HEK293 (cell line): ENCODE data around the gene CAPN1.

Source experiments
- AEBP2 ChIP-seq: fragments of 450-650 bp; formaldehyde crosslinking; IDR thresholded peaks from 2 replicates; pipeline ENCODE4 v1.5.1; 2016; ENCODE audit warnings: missing biosample characterization, missing genetic modification characterization, borderline replicate concordance
- KLF17 ChIP-seq: fragments of 450-650 bp; formaldehyde crosslinking; IDR thresholded peaks from 2 replicates; pipeline ENCODE4 v1.5.1; 2016; ENCODE audit warnings: missing biosample characterization, missing genetic modification characterization
- KLF7 ChIP-seq: fragments of 450-650 bp; formaldehyde crosslinking; IDR thresholded peaks from 2 replicates; pipeline ENCODE4 v1.5.1; 2016; ENCODE audit warnings: missing biosample characterization, missing genetic modification characterization, borderline replicate concordance
- TSHZ1 ChIP-seq: fragments of 450-650 bp; formaldehyde crosslinking; IDR thresholded peaks from 2 replicates; pipeline ENCODE4 v1.5.1; 2016; ENCODE audit warnings: missing biosample characterization, missing genetic modification characterization, borderline replicate concordance
- ZBTB17 ChIP-seq: fragments of 450-650 bp; formaldehyde crosslinking; IDR thresholded peaks from 2 replicates; pipeline ENCODE4 v1.5.1; 2016; ENCODE audit warnings: missing biosample characterization, missing genetic modification characterization
- ZBTB6 ChIP-seq: fragments of 450-650 bp; formaldehyde crosslinking; IDR thresholded peaks from 2 replicates; pipeline ENCODE4 v1.5.1; 2017; ENCODE audit warnings: missing biosample characterization, missing genetic modification characterization
- ZFHX2 ChIP-seq: fragments of 450-650 bp; formaldehyde crosslinking; conservative IDR thresholded peaks from 2 replicates; pipeline ENCODE4 v1.5.1; 2016; ENCODE audit warnings: missing biosample characterization, missing genetic modification characterization
- ZFP3 ChIP-seq: fragments of 450-650 bp; formaldehyde crosslinking; IDR thresholded peaks from 2 replicates; pipeline ENCODE4 v1.5.1; 2016; ENCODE audit warnings: low read depth, missing biosample characterization, missing genetic modification characterization
- ZIC2 ChIP-seq: fragments of 450-650 bp; formaldehyde crosslinking; IDR thresholded peaks from 2 replicates; pipeline ENCODE4 v1.5.1; 2016; ENCODE audit warnings: missing biosample characterization, missing genetic modification characterization
- ZNF132 ChIP-seq: fragments of 450-650 bp; formaldehyde crosslinking; IDR thresholded peaks from 2 replicates; pipeline ENCODE4 v1.5.1; 2017; ENCODE audit warnings: missing biosample characterization, missing genetic modification characterization, borderline replicate concordance
- ZNF155 ChIP-seq: fragments of 450-650 bp; formaldehyde crosslinking; IDR thresholded peaks from 2 replicates; pipeline ENCODE4 v1.5.1; 2016; ENCODE audit warnings: missing biosample characterization, missing genetic modification characterization
- ZNF157 ChIP-seq: fragments of 450-650 bp; formaldehyde crosslinking; IDR thresholded peaks from 2 replicates; pipeline ENCODE4 v1.5.1; 2016; ENCODE audit warnings: missing biosample characterization, missing genetic modification characterization
- ZNF2 ChIP-seq: fragments of 450-650 bp; formaldehyde crosslinking; IDR thresholded peaks from 2 replicates; pipeline ENCODE4 v1.5.1; 2016; ENCODE audit warnings: missing biosample characterization, missing genetic modification characterization
- ZNF510 ChIP-seq: fragments of 450-650 bp; formaldehyde crosslinking; IDR thresholded peaks from 2 replicates; pipeline ENCODE4 v1.5.1; 2018; ENCODE audit warnings: mild to moderate bottlenecking, missing genetic modification characterization, missing biosample characterization; ENCODE audit not compliant: insufficient replicate concordance
- ZNF518A ChIP-seq: fragments of 450-650 bp; formaldehyde crosslinking; conservative IDR thresholded peaks from 2 replicates; pipeline ENCODE4 v1.5.1; 2016; ENCODE audit warnings: low read depth, missing biosample characterization, missing genetic modification characterization
- ZNF658 ChIP-seq: fragments of 450-650 bp; formaldehyde crosslinking; IDR thresholded peaks from 2 replicates; pipeline ENCODE4; 2016; ENCODE audit warnings: missing biosample characterization, missing genetic modification characterization
- ZNF670 ChIP-seq: fragments of 450-650 bp; formaldehyde crosslinking; IDR thresholded peaks from 2 replicates; pipeline ENCODE4 v1.5.1; 2016; ENCODE audit warnings: missing biosample characterization, missing genetic modification characterization, low read depth
- ZNF677 ChIP-seq: fragments of 450-650 bp; IDR thresholded peaks from 2 replicates; pipeline ENCODE4 v1.5.0; 2018; ENCODE audit warnings: missing biosample characterization, mild to moderate bottlenecking, missing genetic modification characterization, moderate library complexity
- ZNF692 ChIP-seq: fragments of 450-650 bp; formaldehyde crosslinking; IDR thresholded peaks from 2 replicates; pipeline ENCODE4 v1.5.1; 2016; ENCODE audit warnings: missing biosample characterization, missing genetic modification characterization
- ZNF830 ChIP-seq: fragments of 450-650 bp; IDR thresholded peaks from 2 replicates; pipeline ENCODE4 v1.5.0; 2018; ENCODE audit warnings: missing biosample characterization, missing genetic modification characterization, low read depth, mild to moderate bottlenecking, moderate library complexity
- TF ChIP-seq, protein P1 (sequence below): fragments of 450-650 bp; formaldehyde crosslinking; IDR thresholded peaks from 2 replicates; pipeline ENCODE4 v1.5.1; 2016; ENCODE audit warnings: missing biosample characterization, missing genetic modification characterization
- TF ChIP-seq, protein P2 (sequence below): fragments of 450-650 bp; formaldehyde crosslinking; IDR thresholded peaks from 2 replicates; pipeline ENCODE4 v1.5.1; 2016; ENCODE audit warnings: missing biosample characterization, missing genetic modification characterization

CAPN1 gene

DNA sequence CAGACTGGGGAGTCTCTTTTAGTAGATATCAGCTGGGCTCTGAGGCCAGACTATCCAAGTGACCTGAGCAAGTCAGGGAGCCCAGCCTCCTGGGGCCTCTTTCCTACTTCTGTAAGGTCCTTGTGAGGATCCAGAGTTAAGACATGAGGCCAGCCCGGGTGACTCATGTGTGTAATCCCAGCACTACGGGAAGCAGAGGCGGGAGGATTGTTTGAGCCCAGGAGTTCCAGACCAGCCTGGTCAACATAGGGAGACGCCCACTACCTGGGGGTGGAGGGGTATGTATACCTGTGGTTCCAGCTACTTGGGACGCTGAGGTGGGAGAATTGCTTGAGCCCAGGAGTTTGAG is 43.2 kb downstream of the CAPN1 start (continued):
- TF ChIP-seq ZFP3 (tag by site-specific recombination) (no peak), ZBTB17 (tag by site-specific recombination) (0 out of 2 replicates have a peak, but pooled peaks have one; percentile 15), ZNF658 (no peak), TSHZ1 (tag by site-specific recombination) (no peak), KLF7 (tag by site-specific recombination) (no peak), AEBP2 (tag by site-specific recombination) (no peak), ZNF518A (tag by site-specific recombination) (no peak), ZBTB6 (tag by site-specific recombination) (no peak), ZNF670 (no peak), KLF17 (tag by site-specific recombination) (no peak), ZIC2 (tag by site-specific recombination) (peak; percentile 58), ZNF830 (tag by site-specific recombination) (no peak), ZFHX2 (tag by site-specific recombination) (peak; percentile 88), ZNF157 (no peak), ZNF132 (no peak), ZNF155 (no peak), ZNF2 (no peak), ZNF510 (tag by site-specific recombination) (no peak), ZNF677 (no peak), ZNF692 (tag by site-specific recombination) (no peak)
- TF ChIP-seq, protein P1, sequence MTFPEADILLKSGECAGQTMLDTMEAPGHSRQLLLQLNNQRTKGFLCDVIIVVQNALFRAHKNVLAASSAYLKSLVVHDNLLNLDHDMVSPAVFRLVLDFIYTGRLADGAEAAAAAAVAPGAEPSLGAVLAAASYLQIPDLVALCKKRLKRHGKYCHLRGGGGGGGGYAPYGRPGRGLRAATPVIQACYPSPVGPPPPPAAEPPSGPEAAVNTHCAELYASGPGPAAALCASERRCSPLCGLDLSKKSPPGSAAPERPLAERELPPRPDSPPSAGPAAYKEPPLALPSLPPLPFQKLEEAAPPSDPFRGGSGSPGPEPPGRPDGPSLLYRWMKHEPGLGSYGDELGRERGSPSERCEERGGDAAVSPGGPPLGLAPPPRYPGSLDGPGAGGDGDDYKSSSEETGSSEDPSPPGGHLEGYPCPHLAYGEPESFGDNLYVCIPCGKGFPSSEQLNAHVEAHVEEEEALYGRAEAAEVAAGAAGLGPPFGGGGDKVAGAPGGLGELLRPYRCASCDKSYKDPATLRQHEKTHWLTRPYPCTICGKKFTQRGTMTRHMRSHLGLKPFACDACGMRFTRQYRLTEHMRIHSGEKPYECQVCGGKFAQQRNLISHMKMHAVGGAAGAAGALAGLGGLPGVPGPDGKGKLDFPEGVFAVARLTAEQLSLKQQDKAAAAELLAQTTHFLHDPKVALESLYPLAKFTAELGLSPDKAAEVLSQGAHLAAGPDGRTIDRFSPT (tag by site-specific recombination) = no peak
- TF ChIP-seq, protein P2, sequence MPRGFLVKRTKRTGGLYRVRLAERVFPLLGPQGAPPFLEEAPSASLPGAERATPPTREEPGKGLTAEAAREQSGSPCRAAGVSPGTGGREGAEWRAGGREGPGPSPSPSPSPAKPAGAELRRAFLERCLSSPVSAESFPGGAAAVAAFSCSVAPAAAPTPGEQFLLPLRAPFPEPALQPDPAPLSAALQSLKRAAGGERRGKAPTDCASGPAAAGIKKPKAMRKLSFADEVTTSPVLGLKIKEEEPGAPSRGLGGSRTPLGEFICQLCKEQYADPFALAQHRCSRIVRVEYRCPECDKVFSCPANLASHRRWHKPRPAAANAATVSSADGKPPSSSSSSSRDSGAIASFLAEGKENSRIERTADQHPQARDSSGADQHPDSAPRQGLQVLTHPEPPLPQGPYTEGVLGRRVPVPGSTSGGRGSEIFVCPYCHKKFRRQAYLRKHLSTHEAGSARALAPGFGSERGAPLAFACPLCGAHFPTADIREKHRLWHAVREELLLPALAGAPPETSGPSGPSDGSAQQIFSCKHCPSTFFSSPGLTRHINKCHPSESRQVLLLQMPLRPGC (tag by site-specific recombination) = no peak
